HUDEP-2 (cell line): Measurements from ENCODE around the gene CKB.

ENCODE experiments used
- DNase-seq, 76 experiments: peaks; one replicate each; lab custom pipeline; 2025; ENCODE audit not compliant: unreplicated experiment in 76 of 76; lab: John Stamatoyannopoulos, UW

CKB gene

GRCh38 chr14:103539056-103539825 lies 16.6 kb upstream of the CKB start:
- DNase-seq: no peak

GRCh38 chr14:103538291-103539055 lies 15.8 kb upstream of the CKB start:
- DNase-seq: no peak

GRCh38 chr14:103537175-103537990 lies 14.8 kb upstream of the CKB start:
- DNase-seq: no peak

- no peak for DNase-seq
These were observed 14.1 kb upstream of the CKB start for GRCh38 chr14:103536693-103537092.

- no peak for DNase-seq
These were observed 13.4 kb upstream of the CKB start for GRCh38 chr14:103535891-103536565.

GRCh38 chr14:103535081-103535890 lies 12.7 kb upstream of the CKB start:
- no peak for DNase-seq

GRCh38 chr14:103534576-103535061 lies 12.0 kb upstream of the CKB start:
- DNase-seq: no peak

- no peak for DNase-seq
These were observed 11.5 kb upstream of the CKB start for GRCh38 chr14:103533999-103534575.

- no peak for DNase-seq
These were observed 10.7 kb upstream of the CKB start for GRCh38 chr14:103533137-103533998.

GRCh38 chr14:103532216-103533136 lies 9.8 kb upstream of the CKB start:
- no peak for DNase-seq

- no peak for DNase-seq
These were observed 9.0 kb upstream of the CKB start for GRCh38 chr14:103531421-103532215.

- DNase-seq: no peak
These were observed 8.2 kb upstream of the CKB start for GRCh38 chr14:103530831-103531230.

- peak in 8 of 76 experiments; percentile 6 to 28 (median 13) for DNase-seq
These were observed 7.8 kb upstream of the CKB start for GRCh38 chr14:103530390-103530789.

GRCh38 chr14:103529383-103530365 lies 7.0 kb upstream of the CKB start:
- no peak for DNase-seq
